ENCODE data around the gene ABCD4.

DNA sequence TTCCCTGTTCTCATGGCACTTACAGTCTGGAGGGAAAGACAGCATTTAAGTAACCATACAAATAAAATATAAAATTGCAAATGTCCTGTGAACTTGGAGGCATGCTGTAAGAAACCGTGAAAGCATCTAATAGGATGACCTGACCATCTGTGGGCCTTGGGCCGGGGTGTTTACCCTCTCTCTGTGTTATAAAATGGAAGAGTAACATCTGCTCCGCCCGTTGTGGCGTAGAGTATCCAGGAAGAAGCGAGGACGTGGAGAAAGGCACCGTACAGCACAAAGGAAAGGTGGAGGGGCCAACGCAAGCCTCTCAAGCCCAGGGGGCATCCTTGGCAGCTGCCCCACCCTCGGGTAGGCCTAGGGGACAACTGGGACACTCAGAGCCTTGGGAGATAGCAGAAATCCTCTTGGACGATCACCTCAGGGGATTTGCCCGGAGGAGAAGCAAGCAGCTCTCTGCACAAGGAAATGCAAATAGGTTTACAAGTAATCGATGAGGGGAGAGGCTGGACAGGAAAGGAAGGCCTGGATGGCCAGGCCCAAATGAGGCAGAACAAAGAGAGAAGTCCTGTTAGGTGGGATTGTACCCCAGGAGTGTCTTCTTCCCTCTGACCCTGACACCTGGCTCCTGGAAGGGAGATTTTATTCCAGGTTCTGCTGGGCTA, 37.3 kb downstream of the ABCD4 start:
- no peak for TF ChIP-seq POLR2A (IDR thresholded peaks at IDR 0.05)
- TF ChIP-seq, protein P1, sequence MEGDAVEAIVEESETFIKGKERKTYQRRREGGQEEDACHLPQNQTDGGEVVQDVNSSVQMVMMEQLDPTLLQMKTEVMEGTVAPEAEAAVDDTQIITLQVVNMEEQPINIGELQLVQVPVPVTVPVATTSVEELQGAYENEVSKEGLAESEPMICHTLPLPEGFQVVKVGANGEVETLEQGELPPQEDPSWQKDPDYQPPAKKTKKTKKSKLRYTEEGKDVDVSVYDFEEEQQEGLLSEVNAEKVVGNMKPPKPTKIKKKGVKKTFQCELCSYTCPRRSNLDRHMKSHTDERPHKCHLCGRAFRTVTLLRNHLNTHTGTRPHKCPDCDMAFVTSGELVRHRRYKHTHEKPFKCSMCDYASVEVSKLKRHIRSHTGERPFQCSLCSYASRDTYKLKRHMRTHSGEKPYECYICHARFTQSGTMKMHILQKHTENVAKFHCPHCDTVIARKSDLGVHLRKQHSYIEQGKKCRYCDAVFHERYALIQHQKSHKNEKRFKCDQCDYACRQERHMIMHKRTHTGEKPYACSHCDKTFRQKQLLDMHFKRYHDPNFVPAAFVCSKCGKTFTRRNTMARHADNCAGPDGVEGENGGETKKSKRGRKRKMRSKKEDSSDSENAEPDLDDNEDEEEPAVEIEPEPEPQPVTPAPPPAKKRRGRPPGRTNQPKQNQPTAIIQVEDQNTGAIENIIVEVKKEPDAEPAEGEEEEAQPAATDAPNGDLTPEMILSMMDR (IDR thresholded peaks at IDR 0.05) = no peak
